Prostate gland (tissue), 2 donors: ENCODE results near the gene PTPRT.

Experiments
- POLR2A ChIP-seq: fragments of 450-650 bp; IDR thresholded peaks from one replicate; pipeline ENCODE4 v1.6.1; 2016; ENCODE audit warnings: antibody characterized with exemption, mild to moderate bottlenecking
- TF ChIP-seq, protein P1 (sequence below), 4 experiments: fragments of 200-600 bp in 2 of 4; fragments of 450-650 bp in 2 of 4; sonication (generic) in 2 of 4; IDR thresholded peaks; 1 replicate in 3 of 4; 2 replicates in 1 of 4; pipeline ENCODE4 v1.5.1; 2016 to 2019; ENCODE audit warnings: antibody characterized with exemption in 4 of 4, mild to moderate bottlenecking in 2 of 4, moderate library complexity in 2 of 4

DNA sequence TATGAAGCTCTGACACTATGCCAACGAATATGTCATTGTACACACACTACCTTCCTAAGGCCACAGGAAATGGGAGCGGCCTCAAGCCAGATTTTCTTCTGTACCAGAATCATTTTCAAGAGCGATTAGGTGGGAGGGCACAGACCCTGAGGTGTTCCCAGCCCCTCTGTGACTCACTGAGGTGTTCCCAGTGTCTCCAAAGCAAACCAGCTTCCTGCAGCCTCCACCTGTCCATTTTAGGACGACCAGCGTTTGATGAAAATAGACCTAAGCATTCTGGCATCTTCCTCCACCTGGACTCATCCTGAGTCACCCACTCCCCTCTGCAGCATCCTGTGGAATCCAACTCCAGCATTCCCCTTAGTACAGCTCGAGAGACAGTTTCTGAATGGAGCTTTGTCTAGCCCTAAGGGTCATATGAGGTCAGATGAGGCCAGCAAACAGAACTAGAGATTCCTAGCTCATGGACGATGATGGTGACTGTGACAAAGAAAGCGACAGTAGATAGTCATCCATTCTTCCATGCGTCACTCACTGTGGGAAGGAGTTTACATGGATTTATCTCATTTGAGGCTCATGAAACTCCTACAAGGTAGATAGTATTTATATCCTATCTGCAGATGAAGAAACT, 203.4 kb downstream of the PTPRT start:
- TF ChIP-seq, protein P1, sequence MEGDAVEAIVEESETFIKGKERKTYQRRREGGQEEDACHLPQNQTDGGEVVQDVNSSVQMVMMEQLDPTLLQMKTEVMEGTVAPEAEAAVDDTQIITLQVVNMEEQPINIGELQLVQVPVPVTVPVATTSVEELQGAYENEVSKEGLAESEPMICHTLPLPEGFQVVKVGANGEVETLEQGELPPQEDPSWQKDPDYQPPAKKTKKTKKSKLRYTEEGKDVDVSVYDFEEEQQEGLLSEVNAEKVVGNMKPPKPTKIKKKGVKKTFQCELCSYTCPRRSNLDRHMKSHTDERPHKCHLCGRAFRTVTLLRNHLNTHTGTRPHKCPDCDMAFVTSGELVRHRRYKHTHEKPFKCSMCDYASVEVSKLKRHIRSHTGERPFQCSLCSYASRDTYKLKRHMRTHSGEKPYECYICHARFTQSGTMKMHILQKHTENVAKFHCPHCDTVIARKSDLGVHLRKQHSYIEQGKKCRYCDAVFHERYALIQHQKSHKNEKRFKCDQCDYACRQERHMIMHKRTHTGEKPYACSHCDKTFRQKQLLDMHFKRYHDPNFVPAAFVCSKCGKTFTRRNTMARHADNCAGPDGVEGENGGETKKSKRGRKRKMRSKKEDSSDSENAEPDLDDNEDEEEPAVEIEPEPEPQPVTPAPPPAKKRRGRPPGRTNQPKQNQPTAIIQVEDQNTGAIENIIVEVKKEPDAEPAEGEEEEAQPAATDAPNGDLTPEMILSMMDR (IDR thresholded peaks at IDR 0.05), result no peak
- no peak for TF ChIP-seq POLR2A
